GM18520 (cell line): ENCODE data around the gene EXT2.

Experiments
- ATAC-seq: cut with Tn5 transposase; IDR thresholded peaks from one replicate; pipeline ENCODE4 v1.9.1; 2021; ENCODE audit not compliant: unreplicated experiment

The EXT2 gene

GRCh38 chr11:44198146-44198724 lies 102.8 kb downstream of the EXT2 start:
- ATAC-seq = no peak

GRCh38 chr11:44199298-44199697 lies 103.8 kb downstream of the EXT2 start:
- no peak for ATAC-seq

GRCh38 chr11:44199816-44200215 lies 104.3 kb downstream of the EXT2 start:
- ATAC-seq = no peak

GRCh38 chr11:44203270-44204043 lies 108.0 kb downstream of the EXT2 start:
- ATAC-seq = no peak

GRCh38 chr11:44205352-44205751 lies 109.9 kb downstream of the EXT2 start:
- ATAC-seq = no peak

- ATAC-seq = no peak
Measured at GRCh38 chr11:44205836-44206235, 110.4 kb downstream of the EXT2 start.

GRCh38 chr11:44207292-44207691 lies 111.8 kb downstream of the EXT2 start:
- no peak for ATAC-seq

- no peak for ATAC-seq
Measured at GRCh38 chr11:44208976-44209603, 113.6 kb downstream of the EXT2 start.

- ATAC-seq = no peak
Measured at GRCh38 chr11:44212128-44212527, 116.7 kb downstream of the EXT2 start.

- no peak for ATAC-seq
Measured at GRCh38 chr11:44213148-44213547, 117.7 kb downstream of the EXT2 start.

- no peak for ATAC-seq
Measured at GRCh38 chr11:44217432-44217831, 122.0 kb downstream of the EXT2 start.

- no peak for ATAC-seq
Measured at GRCh38 chr11:44219830-44220796, 124.6 kb downstream of the EXT2 start.

GRCh38 chr11:44221456-44221855 lies 126.0 kb downstream of the EXT2 start:
- ATAC-seq = no peak

GRCh38 chr11:44221992-44222391 lies 126.5 kb downstream of the EXT2 start:
- no peak for ATAC-seq

- no peak for ATAC-seq
Measured at GRCh38 chr11:44223238-44223637, 127.8 kb downstream of the EXT2 start.

- ATAC-seq = no peak
Measured at GRCh38 chr11:44224867-44225501, 129.5 kb downstream of the EXT2 start.

GRCh38 chr11:44226490-44226889 lies 131.0 kb downstream of the EXT2 start:
- ATAC-seq = no peak

- ATAC-seq = no peak
Measured at GRCh38 chr11:44226945-44227344, 131.5 kb downstream of the EXT2 start.

GRCh38 chr11:44228379-44228778 lies 132.9 kb downstream of the EXT2 start:
- ATAC-seq = no peak

- no peak for ATAC-seq
Measured at GRCh38 chr11:44229098-44229497, 133.6 kb downstream of the EXT2 start.

GRCh38 chr11:44229624-44230023 lies 134.1 kb downstream of the EXT2 start:
- ATAC-seq = no peak
